ENCODE results near the gene SPATS2. TPM values are rescaled to one million over a fixed set of nuclear protein-coding genes. Genes with fewer than 3 reads are reported as not detected.
A peak's percentile ranks its signal among the peaks of the same experiment; 100 is the strongest.

Gene SPATS2
- total RNA-seq, 1 donor from 2014 or later = 29.9 TPM

DNA sequence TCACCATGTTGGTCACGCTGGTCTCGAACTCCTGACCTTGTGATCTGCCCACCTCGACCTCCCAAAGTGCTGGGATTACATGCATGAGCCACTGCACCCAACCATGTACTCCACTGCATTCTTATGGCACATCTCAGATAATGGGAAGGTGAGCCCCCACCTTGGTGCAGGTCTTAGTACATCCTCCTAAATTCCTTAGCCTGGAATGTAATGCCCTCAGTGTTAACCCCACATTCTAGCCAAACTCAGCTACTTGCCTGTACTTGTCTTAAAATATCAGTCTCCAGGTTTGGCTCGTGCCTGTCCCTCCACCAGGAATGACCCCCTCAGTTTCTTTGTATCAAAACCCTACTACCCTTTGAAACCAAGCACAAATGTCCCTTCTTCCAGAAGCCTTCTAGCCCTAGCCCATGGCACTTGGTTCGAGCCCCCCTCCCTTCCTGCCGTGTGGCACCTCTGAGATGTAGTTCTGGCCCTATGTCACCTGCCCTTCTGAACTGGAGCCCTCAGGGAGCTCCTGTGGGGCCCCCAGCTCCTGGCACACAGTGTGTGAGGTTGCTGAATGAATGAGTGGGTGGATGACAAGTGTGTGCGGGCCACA is 179.9 kb downstream of the SPATS2 start:
- no peak for DNase-seq (ENCODE audit: low read depth)
- no peak overlapping the region for H3K4me3 ChIP-seq (ENCODE audit: low read depth, low read length)
- TF ChIP-seq, protein P1, sequence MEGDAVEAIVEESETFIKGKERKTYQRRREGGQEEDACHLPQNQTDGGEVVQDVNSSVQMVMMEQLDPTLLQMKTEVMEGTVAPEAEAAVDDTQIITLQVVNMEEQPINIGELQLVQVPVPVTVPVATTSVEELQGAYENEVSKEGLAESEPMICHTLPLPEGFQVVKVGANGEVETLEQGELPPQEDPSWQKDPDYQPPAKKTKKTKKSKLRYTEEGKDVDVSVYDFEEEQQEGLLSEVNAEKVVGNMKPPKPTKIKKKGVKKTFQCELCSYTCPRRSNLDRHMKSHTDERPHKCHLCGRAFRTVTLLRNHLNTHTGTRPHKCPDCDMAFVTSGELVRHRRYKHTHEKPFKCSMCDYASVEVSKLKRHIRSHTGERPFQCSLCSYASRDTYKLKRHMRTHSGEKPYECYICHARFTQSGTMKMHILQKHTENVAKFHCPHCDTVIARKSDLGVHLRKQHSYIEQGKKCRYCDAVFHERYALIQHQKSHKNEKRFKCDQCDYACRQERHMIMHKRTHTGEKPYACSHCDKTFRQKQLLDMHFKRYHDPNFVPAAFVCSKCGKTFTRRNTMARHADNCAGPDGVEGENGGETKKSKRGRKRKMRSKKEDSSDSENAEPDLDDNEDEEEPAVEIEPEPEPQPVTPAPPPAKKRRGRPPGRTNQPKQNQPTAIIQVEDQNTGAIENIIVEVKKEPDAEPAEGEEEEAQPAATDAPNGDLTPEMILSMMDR (conservative IDR thresholded peaks at IDR 0.05; ENCODE audit: low read depth, low read length) = no peak

DNA sequence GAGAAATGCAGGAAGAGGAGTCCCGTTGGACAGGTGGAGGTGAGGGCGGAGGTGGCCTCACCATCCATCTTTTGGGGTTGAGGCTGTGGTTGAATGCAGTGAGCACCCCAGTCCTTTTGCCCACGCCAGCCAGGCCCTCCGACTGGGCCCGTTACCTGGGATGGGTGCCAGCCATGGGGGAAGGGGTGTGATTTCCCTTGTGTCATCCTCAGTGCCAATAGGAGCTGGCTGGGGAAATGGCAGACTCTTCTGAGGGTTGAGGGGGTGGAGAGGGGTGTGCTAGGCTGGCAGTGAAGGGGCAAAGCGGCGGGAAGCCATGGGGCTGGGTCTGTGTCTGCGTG is 181.2 kb downstream of the SPATS2 start:
- DNase-seq (ENCODE audit: low read depth) = no peak
- TF ChIP-seq, protein P1 (conservative IDR thresholded peaks at IDR 0.05; ENCODE audit: low read depth, low read length) = no peak
- no peak overlapping the region for H3K4me3 ChIP-seq (ENCODE audit: low read depth, low read length)

DNA sequence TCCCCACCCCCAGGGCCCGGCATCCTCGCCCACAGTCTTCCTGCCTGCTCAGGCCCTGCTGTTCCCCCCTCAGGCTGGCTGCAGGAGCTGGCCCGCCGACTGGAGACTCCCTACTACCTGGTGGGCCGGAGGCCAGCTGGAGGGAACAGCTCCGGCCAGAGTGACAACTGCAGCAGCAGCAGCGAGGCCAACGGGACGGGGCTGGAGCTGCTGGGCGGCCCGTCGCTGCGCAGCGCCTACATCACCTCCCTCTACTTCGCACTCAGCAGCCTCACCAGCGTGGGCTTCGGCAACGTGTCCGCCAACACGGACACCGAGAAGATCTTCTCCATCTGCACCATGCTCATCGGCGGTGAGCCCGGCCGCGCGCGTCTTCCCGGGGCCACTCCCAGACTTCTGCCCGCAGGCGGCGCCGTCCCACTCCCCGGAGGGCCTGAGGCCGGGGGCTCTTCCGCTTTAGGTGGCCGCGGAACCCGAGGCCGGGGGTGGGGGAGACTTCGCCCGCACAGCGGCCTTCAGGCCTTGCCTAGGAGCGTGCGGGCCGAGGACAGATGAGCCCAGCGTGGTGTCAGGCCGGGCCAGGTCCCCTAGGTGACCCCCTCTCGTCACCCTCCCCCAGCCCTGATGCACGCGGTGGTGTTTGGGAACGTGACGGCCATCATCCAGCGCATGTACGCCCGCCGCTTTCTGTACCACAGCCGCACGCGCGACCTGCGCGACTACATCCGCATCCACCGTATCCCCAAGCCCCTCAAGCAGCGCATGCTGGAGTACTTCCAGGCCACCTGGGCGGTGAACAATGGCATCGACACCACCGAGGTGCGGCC is 181.8 kb downstream of the SPATS2 start:
- H3K4me3 ChIP-seq (ENCODE audit: low read depth, low read length) = no peak overlapping the region

GRCh38 chr12:49549735-49550692 is 182.8 kb downstream of the SPATS2 start:
- TF ChIP-seq, protein P1 (conservative IDR thresholded peaks at IDR 0.05; ENCODE audit: low read depth, low read length) = no peak
- no peak overlapping the region for H3K4me3 ChIP-seq (ENCODE audit: low read depth, low read length)
- no peak for DNase-seq (ENCODE audit: low read depth)

More for the DNA sequence above, 181.8 kb downstream of the SPATS2 start:
- no peak for DNase-seq (ENCODE audit: low read depth)
- TF ChIP-seq, protein P1 (conservative IDR thresholded peaks at IDR 0.05; ENCODE audit: low read depth, low read length) = peak; percentile 11

DNA sequence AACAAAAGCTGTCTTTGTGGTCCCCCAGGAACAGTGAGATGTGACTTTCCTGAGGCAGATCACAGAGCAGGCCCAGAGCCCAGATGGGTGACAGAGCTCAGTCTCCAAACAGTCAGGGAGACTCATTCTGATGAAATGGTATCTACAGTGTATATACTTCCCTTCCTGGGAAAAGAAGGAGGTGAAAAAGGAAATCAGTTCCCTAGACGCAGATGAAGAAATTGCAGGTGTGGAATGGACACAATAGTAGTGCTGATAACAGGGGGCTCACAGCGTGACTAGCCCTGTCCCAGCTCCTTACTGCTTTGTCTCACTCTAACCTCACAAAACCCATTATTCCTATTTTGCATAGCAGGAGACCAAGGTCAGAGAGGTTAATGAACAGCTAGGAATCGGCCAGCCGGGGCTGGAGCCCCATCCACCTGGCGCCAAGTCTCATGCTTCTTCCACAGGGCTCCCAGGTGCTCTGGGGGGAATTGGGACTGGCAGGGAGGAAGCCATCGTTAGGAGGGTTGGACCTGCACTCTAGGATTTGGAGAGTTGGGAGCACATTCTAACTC is 183.5 kb downstream of the SPATS2 start:
- DNase-seq (ENCODE audit: low read depth) = no peak
- H3K4me3 ChIP-seq (ENCODE audit: low read depth, low read length) = no peak overlapping the region
- TF ChIP-seq, protein P1 (conservative IDR thresholded peaks at IDR 0.05; ENCODE audit: low read depth, low read length) = no peak

- no peak for DNase-seq (ENCODE audit: low read depth)
- TF ChIP-seq, protein P1 (conservative IDR thresholded peaks at IDR 0.05; ENCODE audit: low read depth, low read length) = no peak
Measured at GRCh38 chr12:49552014-49552413, 184.8 kb downstream of the SPATS2 start.

More at GRCh38 chr12:49552014-49552413, 184.8 kb downstream of the SPATS2 start:
- no peak overlapping the region for H3K4me3 ChIP-seq (ENCODE audit: low read depth, low read length)
